Stimulated activated naive B cell treated with anti-CD40 and anti-IgM and Interleukin-4, amounts not matched to agents 10 μg/mL and 1 μg/mL and 100 μg/mL, for 72 hours (primary cell): Measurements from ENCODE around the gene FOSB.

Source experiments
- ATAC-seq, 2 donors: fragments of 150-1000 bp; cut with Tn5 transposase; replicated peaks; 2 replicates each; pipeline ENCODE4 v1.10.0; 2021; ENCODE audit warnings: moderate library complexity in 1 of 2
- DNase-seq: peaks from one replicate; pipeline ENCODE4 v3.0.0; 2021
- H3K27ac Mint-ChIP-seq: one replicate; pipeline ENCODE4 v1.8.0; 2022; ENCODE audit warnings: mild to moderate bottlenecking, mixed read lengths
- H3K27me3 Mint-ChIP-seq, 2 donors: one replicate each; pipeline ENCODE4 v1.8.0; 2022; ENCODE audit warnings: mixed read lengths in 2 of 2
- H3K36me3 Mint-ChIP-seq, 2 donors: one replicate each; pipeline ENCODE4 v1.8.0; 2022; ENCODE audit warnings: mixed read lengths in 2 of 2, mild to moderate bottlenecking in 1 of 2
- H3K4me1 Mint-ChIP-seq, 2 donors: one replicate each; pipeline ENCODE4 v1.8.0; 2022; ENCODE audit warnings: mixed read lengths in 2 of 2, mild to moderate bottlenecking in 1 of 2
- H3K4me3 Mint-ChIP-seq, 2 donors: one replicate each; pipeline ENCODE4 v1.8.0; 2022; ENCODE audit warnings: mild to moderate bottlenecking in 2 of 2, mixed read lengths in 2 of 2, moderate library complexity in 1 of 2
- H3K9me3 Mint-ChIP-seq, 2 donors: one replicate each; pipeline ENCODE4 v1.8.0; 2022; ENCODE audit warnings: mixed read lengths in 2 of 2, mild to moderate bottlenecking in 1 of 2

The FOSB gene

DNA sequence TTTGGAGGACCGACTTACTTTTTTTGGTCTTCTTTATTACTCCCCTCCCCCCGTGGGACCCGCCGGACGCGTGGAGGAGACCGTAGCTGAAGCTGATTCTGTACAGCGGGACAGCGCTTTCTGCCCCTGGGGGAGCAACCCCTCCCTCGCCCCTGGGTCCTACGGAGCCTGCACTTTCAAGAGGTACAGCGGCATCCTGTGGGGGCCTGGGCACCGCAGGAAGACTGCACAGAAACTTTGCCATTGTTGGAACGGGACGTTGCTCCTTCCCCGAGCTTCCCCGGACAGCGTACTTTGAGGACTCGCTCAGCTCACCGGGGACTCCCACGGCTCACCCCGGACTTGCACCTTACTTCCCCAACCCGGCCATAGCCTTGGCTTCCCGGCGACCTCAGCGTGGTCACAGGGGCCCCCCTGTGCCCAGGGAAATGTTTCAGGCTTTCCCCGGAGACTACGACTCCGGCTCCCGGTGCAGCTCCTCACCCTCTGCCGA lies 409 bp downstream of the FOSB start:
- peaks cover 13 to 25% of the 10 kb centered on the region in 2 donors for H3K27me3 Mint-ChIP-seq
- H3K4me3 Mint-ChIP-seq = peak overlapping the region; percentile 91 to 93
- DNase-seq (no peak), ATAC-seq (peak in 1 of 2 donors; percentile 1)
- H3K36me3 Mint-ChIP-seq = peaks cover 5 to 22% of the 10 kb centered on the region in 2 donors
- H3K4me1 Mint-ChIP-seq = peaks cover 57 to 68% of the 10 kb centered on the region in 2 donors
- no peaks in the 10 kb centered on the region for H3K9me3 Mint-ChIP-seq
- peak overlapping the region; percentile 99 for H3K27ac Mint-ChIP-seq

DNA sequence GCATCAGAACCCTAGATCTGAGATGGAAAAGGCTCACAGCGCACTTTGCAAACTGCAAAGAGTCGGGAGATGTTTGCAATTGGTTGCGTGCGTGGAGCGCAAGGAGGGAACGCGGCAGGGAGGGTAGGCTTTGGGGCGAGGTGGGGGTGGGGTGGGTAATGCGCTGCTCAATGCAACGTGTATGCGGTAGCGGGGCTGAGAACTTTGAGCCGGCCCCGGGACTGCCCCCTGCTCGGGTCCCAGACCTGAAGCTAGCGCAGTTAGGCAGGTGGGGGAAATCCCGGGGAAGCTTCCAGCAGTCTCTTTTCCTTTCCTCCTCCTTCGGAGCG lies 971 bp downstream of the FOSB start:
- DNase-seq = no peak
- Mint-ChIP-seq H3K27ac (peak overlapping the region; percentile 99), H3K4me3 (peak overlapping the region; percentile 91 to 93), H3K9me3 (no peaks in the 10 kb centered on the region), H3K36me3 (peaks cover 7 to 25% of the 10 kb centered on the region in 2 donors), H3K4me1 (peaks cover 61 to 72% of the 10 kb centered on the region in 2 donors), H3K27me3 (peaks cover 18 to 29% of the 10 kb centered on the region in 2 donors)
- ATAC-seq = peak; percentile 51 to 58

DNA sequence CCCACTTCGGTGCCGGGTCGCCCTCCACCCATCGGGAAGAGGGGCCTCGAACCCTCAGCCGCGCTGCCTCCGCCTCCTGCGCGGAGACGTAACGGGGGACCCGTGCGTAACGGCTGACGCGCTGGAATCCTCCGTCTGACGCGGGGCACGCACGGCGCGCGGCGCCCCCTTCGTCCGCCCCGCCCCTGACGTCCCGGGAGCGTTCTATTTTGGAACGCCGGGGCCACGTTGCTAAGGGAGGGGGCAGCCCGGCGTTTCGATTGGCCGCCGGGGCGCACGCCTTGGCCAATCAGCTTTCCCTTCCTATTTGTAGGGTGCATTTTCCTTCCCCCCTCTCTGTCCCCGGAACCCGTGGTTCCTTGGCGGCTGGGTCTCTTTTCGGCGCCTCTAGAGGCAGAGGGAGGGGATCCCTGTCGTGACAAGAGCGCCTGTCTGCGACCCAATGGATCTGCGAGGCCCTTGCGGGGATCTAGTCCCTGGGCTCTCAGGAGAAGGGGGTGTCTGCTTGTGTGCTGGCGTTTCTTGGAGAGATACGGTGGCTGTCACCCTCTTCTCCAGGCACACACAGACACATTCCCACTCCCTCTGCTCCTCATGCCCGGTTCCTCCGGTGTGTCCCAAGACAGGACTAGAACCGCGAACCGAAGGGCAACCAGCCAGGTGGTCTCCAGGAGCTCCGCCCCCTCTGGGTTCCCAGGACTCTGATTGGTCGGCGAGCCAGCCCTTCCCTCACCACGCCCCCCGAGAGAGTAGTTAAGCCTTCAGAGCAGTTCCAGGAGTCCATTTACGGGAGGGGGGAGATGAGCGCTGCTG lies 1.5 kb downstream of the FOSB start:
- Mint-ChIP-seq H3K4me1 (peaks cover 62 to 74% of the 10 kb centered on the region in 2 donors), H3K27ac (peak overlapping the region; percentile 99), H3K4me3 (peak overlapping the region; percentile 91 to 93), H3K36me3 (peaks cover 7 to 27% of the 10 kb centered on the region in 2 donors), H3K27me3 (peaks cover 23 to 34% of the 10 kb centered on the region in 2 donors), H3K9me3 (no peaks in the 10 kb centered on the region)
- peak; percentile 71 to 83 for ATAC-seq
- peak; percentile 95 for DNase-seq

DNA sequence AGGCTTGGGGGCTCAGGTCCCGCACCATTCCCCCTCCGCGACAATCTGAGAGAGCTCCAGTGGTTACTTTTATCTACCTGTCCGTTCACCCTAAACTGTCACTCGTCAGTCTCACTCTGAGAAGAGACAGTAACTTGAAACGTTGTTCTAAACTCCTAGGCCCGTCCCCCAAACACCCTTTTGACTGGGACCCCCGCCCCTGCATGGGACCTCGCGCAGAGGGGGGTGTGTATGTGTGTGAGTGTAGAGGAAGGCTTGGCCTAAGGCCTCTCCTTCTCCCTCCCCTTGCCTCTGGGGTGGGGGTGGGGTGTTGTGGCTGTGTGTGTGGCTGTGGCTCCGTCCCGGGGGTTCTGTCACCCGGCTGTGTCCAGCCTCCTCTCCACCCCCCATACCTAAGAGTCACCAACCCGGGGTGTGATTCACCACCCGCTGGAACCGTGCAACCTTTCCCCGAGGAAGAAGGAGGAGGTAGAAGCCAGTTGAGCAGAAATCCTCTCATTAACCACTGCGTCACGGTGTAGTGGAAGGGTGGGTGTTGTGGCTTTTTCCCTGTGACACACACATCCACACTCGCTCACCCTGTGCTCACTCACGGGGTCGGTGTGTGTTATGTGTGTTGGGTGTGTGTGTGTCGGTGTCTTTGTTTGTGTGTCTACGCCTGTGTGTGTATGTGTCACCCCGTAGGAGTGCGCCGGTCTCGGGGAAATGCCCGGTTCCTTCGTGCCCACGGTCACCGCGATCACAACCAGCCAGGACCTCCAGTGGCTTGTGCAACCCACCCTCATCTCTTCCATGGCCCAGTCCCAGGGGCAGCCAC lies 2.4 kb downstream of the FOSB start:
- Mint-ChIP-seq H3K27me3 (peaks cover 18 to 34% of the 10 kb centered on the region in 2 donors), H3K36me3 (peaks cover 7 to 33% of the 10 kb centered on the region in 2 donors), H3K9me3 (no peaks in the 10 kb centered on the region), H3K4me3 (peak overlapping the region; percentile 91 to 93), H3K27ac (peak overlapping the region; percentile 99), H3K4me1 (peaks cover 58 to 66% of the 10 kb centered on the region in 2 donors)
- ATAC-seq = peak; percentile 34 to 41
- DNase-seq = peak; percentile 74

DNA sequence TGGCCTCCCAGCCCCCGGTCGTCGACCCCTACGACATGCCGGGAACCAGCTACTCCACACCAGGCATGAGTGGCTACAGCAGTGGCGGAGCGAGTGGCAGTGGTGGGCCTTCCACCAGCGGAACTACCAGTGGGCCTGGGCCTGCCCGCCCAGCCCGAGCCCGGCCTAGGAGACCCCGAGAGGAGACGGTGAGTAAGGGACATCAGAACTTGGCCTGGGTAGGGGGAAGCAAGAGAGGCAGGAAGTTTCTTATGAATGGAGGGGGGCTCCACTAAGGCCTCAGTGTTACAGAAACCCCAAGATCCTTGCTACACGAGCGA lies 2.9 kb downstream of the FOSB start:
- DNase-seq = no peak
- no peak for ATAC-seq
- peaks cover 7 to 33% of the 10 kb centered on the region in 2 donors for H3K36me3 Mint-ChIP-seq
- H3K9me3 Mint-ChIP-seq = no peaks in the 10 kb centered on the region
- peaks cover 18 to 36% of the 10 kb centered on the region in 2 donors for H3K27me3 Mint-ChIP-seq
- peaks cover 58 to 66% of the 10 kb centered on the region in 2 donors for H3K4me1 Mint-ChIP-seq
- peak overlapping the region; percentile 91 to 93 for H3K4me3 Mint-ChIP-seq
- peak overlapping the region; percentile 99 for H3K27ac Mint-ChIP-seq

DNA sequence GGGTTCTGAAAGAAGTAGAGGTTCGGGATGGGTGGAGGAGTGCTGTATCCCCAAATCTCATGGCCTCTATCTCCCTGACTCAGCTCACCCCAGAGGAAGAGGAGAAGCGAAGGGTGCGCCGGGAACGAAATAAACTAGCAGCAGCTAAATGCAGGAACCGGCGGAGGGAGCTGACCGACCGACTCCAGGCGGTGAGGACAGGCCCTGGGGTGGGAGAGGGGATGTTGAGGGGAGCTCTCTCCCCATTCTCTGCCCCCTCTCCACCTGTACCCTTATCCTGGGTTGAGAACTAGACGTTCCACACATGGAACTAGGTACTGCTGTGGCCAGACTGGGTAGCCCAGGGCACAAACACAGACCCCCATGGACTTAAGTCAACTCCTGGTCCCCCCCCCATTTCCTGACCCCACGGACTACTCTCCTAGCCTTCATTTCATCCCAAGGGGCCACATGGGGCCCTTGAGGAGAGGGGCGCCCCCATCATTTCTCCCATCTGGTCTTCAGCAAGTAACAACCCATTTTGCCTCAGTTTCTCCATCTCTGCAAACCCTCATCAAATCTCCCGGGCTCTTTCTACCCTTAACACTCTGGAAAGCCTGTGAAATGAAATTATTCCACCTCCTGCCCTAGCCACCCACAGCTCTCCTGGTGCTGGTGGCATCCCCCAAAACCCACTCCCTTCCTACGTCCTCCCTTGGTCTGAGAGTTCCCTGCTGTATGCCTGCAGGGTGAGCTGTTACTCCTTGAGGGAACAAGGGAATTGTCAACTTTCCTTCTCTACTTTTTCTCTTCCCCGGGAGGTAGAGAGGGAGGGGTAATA lies 3.5 kb downstream of the FOSB start:
- peaks cover 7 to 33% of the 10 kb centered on the region in 2 donors for H3K36me3 Mint-ChIP-seq
- H3K27ac Mint-ChIP-seq = peak overlapping the region; percentile 72
- ATAC-seq (no peak), DNase-seq (no peak)
- H3K4me1 Mint-ChIP-seq = peaks cover 58 to 66% of the 10 kb centered on the region in 2 donors
- peaks cover 18 to 37% of the 10 kb centered on the region in 2 donors for H3K27me3 Mint-ChIP-seq
- no peaks in the 10 kb centered on the region for H3K9me3 Mint-ChIP-seq
- peak overlapping the region in 1 of 2 donors; percentile 36 for H3K4me3 Mint-ChIP-seq

DNA sequence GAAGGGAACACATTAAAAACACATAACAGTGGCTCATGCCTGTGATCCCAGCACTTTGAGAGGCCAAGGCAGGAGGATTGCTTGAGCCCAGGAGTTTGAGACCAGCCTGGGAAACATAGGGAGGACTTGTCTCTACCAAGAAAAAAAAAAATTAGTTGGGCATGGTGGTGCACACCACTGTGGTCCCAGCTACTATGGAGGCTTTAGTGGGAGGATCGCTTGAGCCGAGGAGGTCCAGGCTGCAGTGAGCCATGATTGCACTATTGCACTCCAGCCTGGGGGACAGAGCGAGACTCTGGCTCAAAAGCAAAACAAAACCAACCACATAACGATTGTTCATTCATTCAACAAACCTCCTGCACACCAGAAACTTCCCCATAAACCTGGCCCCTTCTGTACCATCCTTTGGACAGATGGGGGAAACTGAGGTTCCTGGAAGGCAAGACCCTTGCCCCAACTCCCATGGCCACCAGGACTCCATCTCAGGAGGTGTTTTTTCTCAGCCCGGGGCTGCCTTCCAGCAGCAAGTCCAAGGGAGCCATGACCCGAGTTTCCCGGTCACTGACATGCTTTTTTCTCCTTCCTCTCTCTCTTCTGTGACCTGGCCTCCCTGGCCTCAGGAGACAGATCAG lies 4.3 kb downstream of the FOSB start:
- Mint-ChIP-seq H3K27me3 (peaks cover 18 to 39% of the 10 kb centered on the region in 2 donors), H3K4me1 (peaks cover 59 to 66% of the 10 kb centered on the region in 2 donors), H3K9me3 (no peaks in the 10 kb centered on the region), H3K4me3 (peak overlapping the region; percentile 62 to 63), H3K27ac (peak overlapping the region; percentile 72), H3K36me3 (peaks cover 7 to 33% of the 10 kb centered on the region in 2 donors)
- no peak for ATAC-seq
- DNase-seq = no peak

DNA sequence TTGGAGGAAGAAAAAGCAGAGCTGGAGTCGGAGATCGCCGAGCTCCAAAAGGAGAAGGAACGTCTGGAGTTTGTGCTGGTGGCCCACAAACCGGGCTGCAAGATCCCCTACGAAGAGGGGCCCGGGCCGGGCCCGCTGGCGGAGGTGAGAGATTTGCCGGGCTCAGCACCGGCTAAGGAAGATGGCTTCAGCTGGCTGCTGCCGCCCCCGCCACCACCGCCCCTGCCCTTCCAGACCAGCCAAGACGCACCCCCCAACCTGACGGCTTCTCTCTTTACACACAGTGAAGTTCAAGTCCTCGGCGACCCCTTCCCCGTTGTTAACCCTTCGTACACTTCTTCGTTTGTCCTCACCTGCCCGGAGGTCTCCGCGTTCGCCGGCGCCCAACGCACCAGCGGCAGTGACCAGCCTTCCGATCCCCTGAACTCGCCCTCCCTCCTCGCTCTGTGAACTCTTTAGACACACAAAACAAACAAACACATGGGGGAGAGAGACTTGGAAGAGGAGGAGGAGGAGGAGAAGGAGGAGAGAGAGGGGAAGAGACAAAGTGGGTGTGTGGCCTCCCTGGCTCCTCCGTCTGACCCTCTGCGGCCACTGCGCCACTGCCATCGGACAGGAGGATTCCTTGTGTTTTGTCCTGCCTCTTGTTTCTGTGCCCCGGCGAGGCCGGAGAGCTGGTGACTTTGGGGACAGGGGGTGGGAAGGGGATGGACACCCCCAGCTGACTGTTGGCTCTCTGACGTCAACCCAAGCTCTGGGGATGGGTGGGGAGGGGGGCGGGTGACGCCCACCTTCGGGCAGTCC lies 5.0 kb downstream of the FOSB start:
- Mint-ChIP-seq H3K4me1 (peaks cover 56 to 66% of the 10 kb centered on the region in 2 donors), H3K27ac (peak overlapping the region; percentile 82), H3K27me3 (peaks cover 18 to 39% of the 10 kb centered on the region in 2 donors), H3K4me3 (peak overlapping the region; percentile 62 to 63), H3K36me3 (peaks cover 7 to 33% of the 10 kb centered on the region in 2 donors), H3K9me3 (no peaks in the 10 kb centered on the region)
- no peak for ATAC-seq
- DNase-seq = no peak

DNA sequence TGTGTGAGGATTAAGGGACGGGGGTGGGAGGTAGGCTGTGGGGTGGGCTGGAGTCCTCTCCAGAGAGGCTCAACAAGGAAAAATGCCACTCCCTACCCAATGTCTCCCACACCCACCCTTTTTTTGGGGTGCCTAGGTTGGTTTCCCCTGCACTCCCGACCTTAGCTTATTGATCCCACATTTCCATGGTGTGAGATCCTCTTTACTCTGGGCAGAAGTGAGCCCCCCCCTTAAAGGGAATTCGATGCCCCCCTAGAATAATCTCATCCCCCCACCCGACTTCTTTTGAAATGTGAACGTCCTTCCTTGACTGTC lies 5.5 kb downstream of the FOSB start:
- peaks cover 56 to 66% of the 10 kb centered on the region in 2 donors for H3K4me1 Mint-ChIP-seq
- no peak overlapping the region for H3K27ac Mint-ChIP-seq
- DNase-seq (no peak), ATAC-seq (no peak)
- peaks cover 18 to 39% of the 10 kb centered on the region in 2 donors for H3K27me3 Mint-ChIP-seq
- peaks cover 7 to 33% of the 10 kb centered on the region in 2 donors for H3K36me3 Mint-ChIP-seq
- H3K4me3 Mint-ChIP-seq = peak overlapping the region in 1 of 2 donors; percentile 14
- H3K9me3 Mint-ChIP-seq = no peaks in the 10 kb centered on the region

DNA sequence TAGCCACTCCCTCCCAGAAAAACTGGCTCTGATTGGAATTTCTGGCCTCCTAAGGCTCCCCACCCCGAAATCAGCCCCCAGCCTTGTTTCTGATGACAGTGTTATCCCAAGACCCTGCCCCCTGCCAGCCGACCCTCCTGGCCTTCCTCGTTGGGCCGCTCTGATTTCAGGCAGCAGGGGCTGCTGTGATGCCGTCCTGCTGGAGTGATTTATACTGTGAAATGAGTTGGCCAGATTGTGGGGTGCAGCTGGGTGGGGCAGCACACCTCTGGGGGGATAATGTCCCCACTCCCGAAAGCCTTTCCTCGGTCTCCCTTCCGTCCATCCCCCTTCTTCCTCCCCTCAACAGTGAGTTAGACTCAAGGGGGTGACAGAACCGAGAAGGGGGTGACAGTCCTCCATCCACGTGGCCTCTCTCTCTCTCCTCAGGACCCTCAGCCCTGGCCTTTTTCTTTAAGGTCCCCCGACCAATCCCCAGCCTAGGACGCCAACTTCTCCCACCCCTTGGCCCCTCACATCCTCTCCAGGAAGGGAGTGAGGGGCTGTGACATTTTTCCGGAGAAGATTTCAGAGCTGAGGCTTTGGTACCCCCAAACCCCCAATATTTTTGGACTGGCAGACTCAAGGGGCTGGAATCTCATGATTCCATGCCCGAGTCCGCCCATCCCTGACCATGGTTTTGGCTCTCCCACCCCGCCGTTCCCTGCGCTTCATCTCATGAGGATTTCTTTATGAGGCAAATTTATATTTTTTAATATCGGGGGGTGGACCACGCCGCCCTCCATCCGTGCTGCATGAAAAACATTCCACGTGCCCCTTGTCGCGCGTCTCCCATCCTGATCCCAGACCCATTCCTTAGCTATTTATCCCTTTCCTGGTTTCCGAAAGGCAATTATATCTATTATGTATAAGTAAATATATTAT lies 6.1 kb downstream of the FOSB start:
- H3K4me1 Mint-ChIP-seq = peaks cover 55 to 67% of the 10 kb centered on the region in 2 donors
- no peaks in the 10 kb centered on the region for H3K9me3 Mint-ChIP-seq
- peaks cover 7 to 36% of the 10 kb centered on the region in 2 donors for H3K36me3 Mint-ChIP-seq
- ATAC-seq (no peak), DNase-seq (no peak)
- no peak overlapping the region for H3K27ac Mint-ChIP-seq
- peak overlapping the region in 1 of 2 donors; percentile 14 for H3K4me3 Mint-ChIP-seq
- H3K27me3 Mint-ChIP-seq = peaks cover 18 to 39% of the 10 kb centered on the region in 2 donors

DNA sequence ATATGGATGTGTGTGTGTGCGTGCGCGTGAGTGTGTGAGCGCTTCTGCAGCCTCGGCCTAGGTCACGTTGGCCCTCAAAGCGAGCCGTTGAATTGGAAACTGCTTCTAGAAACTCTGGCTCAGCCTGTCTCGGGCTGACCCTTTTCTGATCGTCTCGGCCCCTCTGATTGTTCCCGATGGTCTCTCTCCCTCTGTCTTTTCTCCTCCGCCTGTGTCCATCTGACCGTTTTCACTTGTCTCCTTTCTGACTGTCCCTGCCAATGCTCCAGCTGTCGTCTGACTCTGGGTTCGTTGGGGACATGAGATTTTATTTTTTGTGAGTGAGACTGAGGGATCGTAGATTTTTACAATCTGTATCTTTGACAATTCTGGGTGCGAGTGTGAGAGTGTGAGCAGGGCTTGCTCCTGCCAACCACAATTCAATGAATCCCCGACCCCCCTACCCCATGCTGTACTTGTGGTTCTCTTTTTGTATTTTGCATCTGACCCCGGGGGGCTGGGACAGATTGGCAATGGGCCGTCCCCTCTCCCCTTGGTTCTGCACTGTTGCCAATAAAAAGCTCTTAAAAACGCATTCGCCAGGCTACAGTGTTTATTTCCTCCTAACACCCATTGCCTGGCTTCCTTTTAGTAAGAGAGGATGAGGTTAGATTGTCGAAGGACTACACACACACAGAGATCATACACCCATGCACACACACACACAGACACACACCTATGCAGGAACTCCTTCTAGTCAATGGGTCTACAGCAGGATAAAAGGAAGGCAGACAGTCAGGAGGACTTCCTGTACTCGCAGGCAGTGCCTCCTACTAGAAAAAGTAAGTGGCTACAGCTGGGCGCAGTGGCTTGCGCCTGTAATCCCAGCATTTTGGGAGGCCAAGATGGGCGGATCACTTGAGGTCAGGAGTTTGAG lies 7.1 kb downstream of the FOSB start:
- no peak overlapping the region for H3K4me3 Mint-ChIP-seq

More for the DNA sequence above, 7.1 kb downstream of the FOSB start:
- Mint-ChIP-seq H3K4me1 (peaks cover 55 to 63% of the 10 kb centered on the region in 2 donors), H3K9me3 (no peaks in the 10 kb centered on the region), H3K36me3 (peaks cover 7 to 35% of the 10 kb centered on the region in 2 donors), H3K27ac (no peak overlapping the region), H3K27me3 (peaks cover 18 to 39% of the 10 kb centered on the region in 2 donors)
- DNase-seq (no peak), ATAC-seq (no peak)
